GM18907 (cell line): ENCODE measurements around the gene TRPV3.
"Not testable (repeated sequence)": the region's sequence is repeated elsewhere in the genome, so short reads cannot be mapped to it uniquely, and the experiment has no call there.

ENCODE experiments used
- ATAC-seq: cut with Tn5 transposase; IDR thresholded peaks from one replicate; pipeline ENCODE4 v1.9.1; 2021; ENCODE audit warnings: mild to moderate bottlenecking, moderate library complexity; ENCODE audit not compliant: unreplicated experiment

The TRPV3 gene

GRCh38 chr17:3557768-3558583 is at the start of gene TRPV3:
TSS of gene TRPV3 (minus strand) at chr17:3557812. CDS start at chr17:3554850, 2,962 bp downstream.
- no peak for ATAC-seq

GRCh38 chr17:3603870-3604259 is 46.3 kb upstream of the TRPV3 start:
- ATAC-seq: no peak

- no peak for ATAC-seq
Observed at GRCh38 chr17:3603119-3603869, 45.7 kb upstream of the TRPV3 start.

GRCh38 chr17:3602499-3602898 is 44.9 kb upstream of the TRPV3 start:
- no peak for ATAC-seq

- ATAC-seq: no peak
Observed at GRCh38 chr17:3600529-3601205, 43.1 kb upstream of the TRPV3 start.

- no peak for ATAC-seq
Observed at GRCh38 chr17:3598078-3598477, 40.5 kb upstream of the TRPV3 start.

- ATAC-seq: no peak
Observed at GRCh38 chr17:3596804-3597464, 39.3 kb upstream of the TRPV3 start.

- no peak for ATAC-seq
Observed at GRCh38 chr17:3594976-3595375, 37.4 kb upstream of the TRPV3 start.

- no peak for ATAC-seq
Observed at GRCh38 chr17:3594051-3594800, 36.6 kb upstream of the TRPV3 start.

GRCh38 chr17:3593384-3593783 is 35.8 kb upstream of the TRPV3 start:
- no peak for ATAC-seq

- no peak for ATAC-seq
Observed at GRCh38 chr17:3592216-3592860, 34.7 kb upstream of the TRPV3 start.

GRCh38 chr17:3590768-3591167 is 33.2 kb upstream of the TRPV3 start:
- no peak for ATAC-seq

- no peak for ATAC-seq
Observed at GRCh38 chr17:3590231-3590630, 32.6 kb upstream of the TRPV3 start.

- no peak for ATAC-seq
Observed at GRCh38 chr17:3589784-3590183, 32.2 kb upstream of the TRPV3 start.

- ATAC-seq: no peak
Observed at GRCh38 chr17:3585826-3586225, 28.2 kb upstream of the TRPV3 start.

GRCh38 chr17:3583456-3583855 is 25.8 kb upstream of the TRPV3 start:
- no peak for ATAC-seq

- ATAC-seq: no peak
Observed at GRCh38 chr17:3582915-3583314, 25.3 kb upstream of the TRPV3 start.

GRCh38 chr17:3578667-3579066 is 21.1 kb upstream of the TRPV3 start:
- ATAC-seq: not testable (repeated sequence)

GRCh38 chr17:3576970-3577369 is 19.4 kb upstream of the TRPV3 start:
- no peak for ATAC-seq

- ATAC-seq: no peak
Observed at GRCh38 chr17:3575511-3575910, 17.9 kb upstream of the TRPV3 start.
